ENCODE results near the gene ACP2. TPM values are rescaled to one million over a fixed set of nuclear protein-coding genes. Genes with fewer than 3 reads are reported as not detected.

ACP2 gene
- total RNA-seq, 1 donor from 2014 or later = 24.5 TPM

DNA sequence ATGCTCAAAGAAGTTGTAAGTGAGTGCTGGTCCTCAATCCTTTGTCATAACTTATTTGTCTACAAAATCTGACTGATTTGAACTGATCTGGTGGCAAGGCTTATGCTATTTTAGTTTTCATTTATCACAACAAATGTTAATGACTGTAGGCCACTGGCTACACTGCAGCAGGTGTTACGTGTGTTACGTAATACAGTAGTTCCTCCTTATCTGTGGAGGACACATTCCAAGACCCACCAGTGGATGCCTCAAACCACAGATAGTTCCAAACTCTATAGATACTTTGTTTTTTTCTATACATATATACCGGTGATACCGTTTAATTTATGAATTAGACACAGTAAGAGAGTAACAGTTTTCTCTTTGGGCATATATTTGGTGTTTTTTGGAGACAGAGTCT is 28.3 kb upstream of the ACP2 start:
- no peaks in the 10 kb centered on the region for H3K27me3 Mint-ChIP-seq (ENCODE audit: low read depth)
- intact Hi-C loops (cut with micrococcal nuclease) = loop anchor here (10.0 kb wide), 1 partner anchor 572 kb away; the partner anchor contains the start of genes ARHGAP1 and ZNF408
- H3K4me1 Mint-ChIP-seq (ENCODE audit: low read depth) = peaks cover 12% of the 10 kb centered on the region
- no peak overlapping the region for H3K4me3 Mint-ChIP-seq (ENCODE audit: low read depth)
- H3K27ac Mint-ChIP-seq = no peak overlapping the region
- peaks cover 74% of the 10 kb centered on the region for H3K36me3 Mint-ChIP-seq (ENCODE audit: low read depth)
- no peaks in the 10 kb centered on the region for H3K9me3 Mint-ChIP-seq
- no peak for DNase-seq (ENCODE audit: low spot score)

DNA sequence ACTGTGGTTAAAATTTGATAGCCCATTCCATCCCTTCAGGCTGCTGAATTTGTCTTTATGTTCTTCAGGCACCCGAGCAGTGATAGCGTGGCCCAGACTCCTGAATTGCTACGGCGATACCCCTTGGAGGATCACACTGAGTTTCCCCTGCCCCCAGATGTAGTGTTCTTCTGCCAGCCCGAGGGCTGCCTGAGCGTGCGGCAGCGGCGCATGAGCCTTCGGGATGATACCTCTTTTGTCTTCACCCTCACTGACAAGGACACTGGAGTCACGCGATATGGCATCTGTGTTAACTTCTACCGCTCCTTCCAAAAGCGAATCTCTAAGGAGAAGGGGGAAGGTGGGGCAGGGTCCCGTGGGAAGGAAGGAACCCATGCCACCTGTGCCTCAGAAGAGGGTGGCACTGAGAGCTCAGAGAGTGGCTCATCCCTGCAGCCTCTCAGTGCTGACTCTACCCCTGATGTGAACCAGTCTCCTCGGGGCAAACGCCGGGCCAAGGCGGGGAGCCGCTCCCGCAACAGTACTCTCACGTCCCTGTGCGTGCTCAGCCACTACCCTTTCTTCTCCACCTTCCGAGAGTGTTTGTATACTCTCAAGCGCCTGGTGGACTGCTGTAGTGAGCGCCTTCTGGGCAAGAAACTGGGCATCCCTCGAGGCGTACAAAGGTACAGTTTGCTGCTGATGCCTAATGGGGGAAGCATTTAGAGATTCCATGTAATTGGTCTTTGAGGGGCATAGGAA is 26.1 kb upstream of the ACP2 start:
- Mint-ChIP-seq H3K36me3 (ENCODE audit: low read depth) (peaks cover 59% of the 10 kb centered on the region), H3K9me3 (no peaks in the 10 kb centered on the region), H3K27me3 (ENCODE audit: low read depth) (no peaks in the 10 kb centered on the region), H3K4me1 (ENCODE audit: low read depth) (peaks cover 26% of the 10 kb centered on the region), H3K4me3 (ENCODE audit: low read depth) (no peak overlapping the region), H3K27ac (no peak overlapping the region)
- no peak for DNase-seq (ENCODE audit: low spot score)
- intact Hi-C loops (cut with micrococcal nuclease) = loop anchor here (5.0 to 10.0 kb wide), 2 partner anchors 133 to 570 kb away; partner anchors contain the start of genes ARHGAP1, SLC39A13 and ZNF408

DNA sequence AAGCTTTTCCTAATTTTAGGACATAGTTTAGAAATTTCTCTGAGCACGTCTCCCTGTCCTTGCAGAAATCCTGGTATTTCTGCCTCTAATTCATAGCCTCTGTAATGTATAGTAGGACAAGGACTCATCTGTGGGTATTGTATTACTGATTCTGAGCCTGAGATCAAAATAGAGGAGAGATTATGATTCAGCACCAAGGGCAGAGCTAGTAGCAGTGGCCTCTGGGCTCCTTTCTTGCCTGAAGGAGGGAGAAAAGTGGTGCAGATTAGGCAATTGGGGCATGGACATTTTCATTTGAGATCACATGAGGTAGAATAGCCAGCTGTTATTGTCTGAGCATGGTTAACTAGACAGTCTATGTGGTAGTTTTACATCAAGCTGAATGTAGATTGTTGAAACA is 24.1 kb upstream of the ACP2 start:
- H3K4me3 Mint-ChIP-seq (ENCODE audit: low read depth) = no peak overlapping the region
- H3K27me3 Mint-ChIP-seq (ENCODE audit: low read depth) = no peaks in the 10 kb centered on the region
- intact Hi-C loops (cut with micrococcal nuclease) = loop anchor here (5.0 to 10.0 kb wide), 2 partner anchors 135 to 568 kb away; partner anchors contain the start of genes ARHGAP1, SLC39A13 and ZNF408
- H3K27ac Mint-ChIP-seq = no peak overlapping the region
- no peak for DNase-seq (ENCODE audit: low spot score)
- peaks cover 40% of the 10 kb centered on the region for H3K4me1 Mint-ChIP-seq (ENCODE audit: low read depth)
- H3K9me3 Mint-ChIP-seq = no peaks in the 10 kb centered on the region
- H3K36me3 Mint-ChIP-seq (ENCODE audit: low read depth) = peaks cover 50% of the 10 kb centered on the region

DNA sequence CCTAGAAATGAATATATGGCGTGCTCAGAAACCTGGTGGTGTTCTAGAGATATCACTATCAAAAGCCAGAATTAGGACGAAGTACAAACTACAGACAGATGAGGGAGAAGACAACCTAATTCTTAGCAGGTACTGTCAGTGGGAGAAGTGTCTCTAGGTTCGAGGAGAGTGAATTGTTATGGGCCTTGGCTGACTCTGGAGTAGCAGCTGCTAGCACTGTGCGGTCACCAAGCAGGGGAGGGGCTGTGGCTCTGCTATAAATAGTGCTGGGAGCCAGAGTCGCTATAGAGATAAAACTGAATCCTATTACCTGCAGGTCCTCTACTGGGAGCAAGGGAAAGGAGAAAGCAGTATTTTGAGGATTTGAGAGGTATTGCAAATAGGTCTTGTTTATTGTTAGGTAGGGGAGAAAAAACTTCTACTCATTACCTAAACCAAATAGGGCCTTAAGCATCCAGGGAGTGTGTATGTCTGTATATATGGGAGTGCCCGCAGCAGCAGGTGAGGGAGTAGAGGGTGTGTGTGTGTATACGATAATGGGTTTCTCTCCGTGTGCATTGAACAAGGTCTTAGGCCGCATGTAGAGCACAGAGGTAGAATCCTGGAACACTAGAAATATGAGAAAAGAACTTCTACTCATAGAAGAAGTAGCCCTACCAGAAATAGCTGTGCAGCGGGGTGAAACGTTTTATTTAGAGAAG is 23.5 kb upstream of the ACP2 start:
- Mint-ChIP-seq H3K4me3 (ENCODE audit: low read depth) (peak overlapping the region; percentile 85), H3K4me1 (ENCODE audit: low read depth) (peaks cover 40% of the 10 kb centered on the region), H3K27me3 (ENCODE audit: low read depth) (no peaks in the 10 kb centered on the region), H3K27ac (peak overlapping the region; percentile 87), H3K36me3 (ENCODE audit: low read depth) (peaks cover 50% of the 10 kb centered on the region), H3K9me3 (no peaks in the 10 kb centered on the region)
- intact Hi-C loops (cut with micrococcal nuclease) = loop anchor here (5.0 to 10.0 kb wide), 2 partner anchors 135 to 567 kb away; partner anchors contain the start of genes ARHGAP1, SLC39A13 and ZNF408
- DNase-seq (ENCODE audit: low spot score) = no peak

DNA sequence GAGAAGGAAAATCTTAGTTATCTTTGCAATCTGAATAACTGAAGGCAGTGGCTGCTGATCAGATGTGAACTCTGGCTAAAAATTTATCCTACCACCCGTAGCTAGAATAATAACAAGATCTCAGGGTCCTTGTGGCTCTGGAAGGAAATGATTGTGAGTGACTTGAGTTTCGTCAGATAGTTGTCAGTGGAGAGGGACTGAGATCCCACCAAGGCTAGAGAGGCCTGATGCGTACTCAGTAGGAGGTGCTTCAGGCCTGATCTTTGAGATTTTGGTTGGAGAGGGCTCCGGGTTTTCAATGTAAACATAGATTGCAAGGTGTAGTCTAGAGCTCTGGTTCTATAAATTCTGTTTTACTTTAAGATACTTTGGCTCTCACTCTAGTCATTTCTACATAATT is 22.7 kb upstream of the ACP2 start:
- intact Hi-C loops (cut with micrococcal nuclease) = loop anchor here (5.0 to 10.0 kb wide), 2 partner anchors 136 to 567 kb away; partner anchors contain the start of genes ARHGAP1, SLC39A13 and ZNF408
- DNase-seq (ENCODE audit: low spot score) = no peak
- peaks cover 40% of the 10 kb centered on the region for H3K4me1 Mint-ChIP-seq (ENCODE audit: low read depth)

DNA sequence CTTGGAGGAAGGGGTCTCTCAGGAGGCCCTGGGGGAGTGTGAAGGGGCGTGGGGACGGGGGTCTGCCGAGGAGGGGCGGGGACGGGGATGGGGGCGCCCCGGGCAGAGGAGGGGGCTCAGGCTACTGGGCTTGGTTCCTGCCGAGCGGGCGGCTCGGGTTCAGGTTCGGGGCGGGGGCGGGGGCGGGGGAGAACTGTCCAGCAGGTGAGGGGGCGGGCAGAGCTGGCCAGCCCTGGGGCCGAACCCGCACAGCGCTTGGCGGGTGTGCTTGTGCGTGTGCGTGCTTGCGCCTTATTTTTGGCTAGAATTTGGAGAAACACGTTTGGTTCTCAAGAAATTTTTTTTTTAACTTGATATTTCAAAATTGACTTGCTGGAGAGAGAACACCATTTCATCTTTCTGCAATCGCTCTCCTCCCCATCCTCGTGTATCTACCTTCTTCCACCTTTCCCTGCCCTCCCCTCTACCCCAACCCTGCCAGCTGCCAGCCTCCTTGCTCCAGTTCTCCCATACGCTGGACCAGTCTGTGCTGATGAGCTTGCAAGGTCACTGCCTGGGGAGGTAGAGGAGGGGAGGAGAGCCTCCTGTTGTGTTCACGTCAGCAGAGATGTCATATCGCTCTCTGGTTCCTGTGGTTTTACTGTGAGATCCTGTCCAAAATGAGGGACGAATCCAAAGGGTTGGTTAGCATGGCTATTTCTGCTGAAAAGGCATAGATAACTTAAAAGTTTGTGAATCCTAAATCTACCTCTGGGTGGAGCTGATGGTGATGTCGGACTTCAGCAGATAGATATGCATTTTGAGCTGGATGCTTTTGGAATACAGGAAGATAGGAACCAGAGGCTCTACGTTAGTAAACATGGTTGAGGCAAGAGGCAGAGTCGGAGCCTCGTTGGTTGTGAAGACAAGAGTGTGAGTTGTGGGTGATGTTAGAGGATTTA is 22.0 kb upstream of the ACP2 start:
- Mint-ChIP-seq H3K27ac (peak overlapping the region; percentile 87), H3K4me3 (ENCODE audit: low read depth) (peak overlapping the region; percentile 85), H3K9me3 (no peaks in the 10 kb centered on the region), H3K36me3 (ENCODE audit: low read depth) (peaks cover 36% of the 10 kb centered on the region), H3K27me3 (ENCODE audit: low read depth) (no peaks in the 10 kb centered on the region), H3K4me1 (ENCODE audit: low read depth) (peaks cover 42% of the 10 kb centered on the region)
- intact Hi-C loops (cut with micrococcal nuclease) = loop anchor here (5.0 to 10.0 kb wide), 2 partner anchors 137 to 566 kb away; partner anchors contain the start of genes ARHGAP1, SLC39A13 and ZNF408
- peak; percentile 29 for DNase-seq (ENCODE audit: low spot score)

More for the DNA sequence above, 22.7 kb upstream of the ACP2 start:
- Mint-ChIP-seq H3K4me3 (ENCODE audit: low read depth) (peak overlapping the region; percentile 85), H3K9me3 (no peaks in the 10 kb centered on the region), H3K36me3 (ENCODE audit: low read depth) (peaks cover 43% of the 10 kb centered on the region), H3K27ac (peak overlapping the region; percentile 87), H3K27me3 (ENCODE audit: low read depth) (no peaks in the 10 kb centered on the region)

DNA sequence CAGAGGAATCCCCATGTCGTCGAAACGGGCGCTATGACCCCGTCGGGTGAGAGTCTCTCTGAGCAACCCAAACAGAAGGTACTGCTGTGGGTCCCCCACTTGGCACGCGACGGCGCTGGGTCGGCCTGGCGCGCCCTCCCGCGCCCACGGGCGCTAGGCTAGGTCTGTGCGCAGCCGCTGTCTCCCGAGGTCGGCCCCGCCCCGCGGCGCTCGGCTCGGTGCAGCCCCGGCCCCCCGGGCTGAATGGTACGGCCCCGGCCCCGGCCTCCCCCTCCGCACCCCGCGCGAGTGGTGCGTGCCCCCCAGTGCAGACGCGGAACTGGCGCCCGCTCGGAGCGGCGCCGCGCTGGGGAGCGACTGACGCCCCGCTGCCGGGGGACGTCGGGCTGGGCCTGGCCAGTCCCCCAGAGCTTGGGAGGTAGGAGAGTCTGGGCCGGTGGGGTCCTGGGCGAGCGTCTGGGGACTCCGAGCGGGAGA is 21.3 kb upstream of the ACP2 start, which contains the start of gene MADD:
Gene MADD (plus strand): TSS at position 305 of the 477 bp plus-strand sequence.
- no peaks in the 10 kb centered on the region for H3K9me3 Mint-ChIP-seq
- intact Hi-C loops (cut with micrococcal nuclease) = loop anchor here (1.0 to 10.0 kb wide), 8 partner anchors 22 to 737 kb away; partner anchors contain the start of genes ACP2, ARHGAP1, DDB2 and FNBP4
- peak within 1 kb of the TSS; percentile 85 for H3K4me3 Mint-ChIP-seq (ENCODE audit: low read depth)
- peaks cover 48% of the 10 kb centered on the region for H3K4me1 Mint-ChIP-seq (ENCODE audit: low read depth)
- H3K27ac Mint-ChIP-seq = peak within 1 kb of the TSS; percentile 97
- H3K36me3 Mint-ChIP-seq (ENCODE audit: low read depth) = peaks cover 30% of the 10 kb centered on the region
- H3K27me3 Mint-ChIP-seq (ENCODE audit: low read depth) = no peaks in the 10 kb centered on the region
- DNase-seq (ENCODE audit: low spot score) = peak; percentile 86

DNA sequence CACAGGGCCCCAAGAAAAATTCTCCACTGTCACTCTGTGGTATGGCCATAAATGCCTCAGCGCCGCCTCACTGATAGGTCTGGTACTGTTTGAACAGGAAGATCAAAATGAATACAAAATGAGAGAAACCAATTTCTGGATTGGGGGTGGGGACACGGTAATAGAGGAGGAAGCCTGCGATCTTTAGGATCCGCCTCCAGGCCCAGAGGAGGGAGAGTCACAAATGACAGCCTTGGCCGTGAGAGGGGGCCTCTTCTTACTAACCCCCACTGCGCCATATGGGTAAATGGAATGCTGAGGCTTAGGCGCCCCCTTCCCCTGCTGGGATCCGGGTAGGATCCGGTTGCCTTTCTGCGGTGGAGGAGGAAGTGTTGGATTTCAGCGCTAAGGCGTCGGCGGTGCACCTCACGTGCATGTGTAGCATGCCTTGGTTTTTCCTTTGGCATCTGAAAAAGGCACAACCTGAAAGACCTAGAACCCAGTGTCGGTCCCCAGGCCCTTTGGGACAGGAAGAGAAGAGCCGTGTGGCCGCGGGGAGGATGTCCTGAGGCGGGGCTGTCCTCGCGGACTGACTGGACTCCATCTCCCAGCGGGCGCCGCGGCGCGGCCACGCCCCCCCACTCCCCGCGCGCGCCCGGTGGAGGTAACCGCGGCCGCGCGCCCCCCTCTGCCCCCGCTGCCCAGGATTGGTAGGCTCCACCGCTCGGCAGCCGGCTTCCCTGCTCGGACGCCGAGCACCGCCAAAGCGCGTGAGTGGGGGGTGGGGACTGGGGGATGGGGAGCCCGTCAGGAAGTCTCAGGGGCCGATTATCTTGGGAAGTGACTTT is 20.6 kb upstream of the ACP2 start:
- Mint-ChIP-seq H3K27ac (peak overlapping the region; percentile 97), H3K9me3 (no peaks in the 10 kb centered on the region), H3K4me1 (ENCODE audit: low read depth) (peaks cover 53% of the 10 kb centered on the region), H3K27me3 (ENCODE audit: low read depth) (no peaks in the 10 kb centered on the region), H3K4me3 (ENCODE audit: low read depth) (peak overlapping the region; percentile 84), H3K36me3 (ENCODE audit: low read depth) (peaks cover 23% of the 10 kb centered on the region)
- intact Hi-C loops (cut with micrococcal nuclease) = loop anchor here (1.0 to 5.0 kb wide), 6 partner anchors 21 to 738 kb away; partner anchors contain the start of genes ACP2, DDB2, FNBP4 and PSMC3
- DNase-seq (ENCODE audit: low spot score) = peak; percentile 80

DNA sequence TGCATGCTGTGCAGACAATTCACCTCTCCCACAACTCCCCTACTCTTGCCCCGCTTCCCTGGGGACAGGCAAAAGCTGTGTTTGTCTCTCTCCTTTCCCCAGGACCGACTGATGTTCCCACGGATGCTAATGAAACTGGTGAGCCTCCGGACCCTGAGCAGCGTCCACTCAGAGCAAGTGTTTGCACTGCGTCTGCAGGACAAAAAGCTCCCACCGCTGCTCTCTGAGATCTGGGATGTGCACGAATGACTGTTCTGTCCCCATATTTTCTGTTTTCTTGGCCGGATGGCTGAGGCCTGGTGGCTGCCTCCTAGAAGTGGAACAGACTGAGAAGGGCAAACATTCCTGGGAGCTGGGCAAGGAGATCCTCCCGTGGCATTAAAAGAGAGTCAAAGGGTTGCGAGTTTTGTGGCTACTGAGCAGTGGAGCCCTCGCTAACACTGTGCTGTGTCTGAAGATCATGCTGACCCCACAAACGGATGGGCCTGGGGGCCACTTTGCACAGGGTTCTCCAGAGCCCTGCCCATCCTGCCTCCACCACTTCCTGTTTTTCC is 19.9 kb upstream of the ACP2 start:
- no peaks in the 10 kb centered on the region for H3K27me3 Mint-ChIP-seq (ENCODE audit: low read depth)
- intact Hi-C loops (cut with micrococcal nuclease) = loop anchor here (1.0 to 5.0 kb wide), 6 partner anchors 20 to 739 kb away; partner anchors contain the start of genes ACP2, DDB2, FNBP4 and PSMC3
- H3K36me3 Mint-ChIP-seq (ENCODE audit: low read depth) = peaks cover 17% of the 10 kb centered on the region
- peak overlapping the region; percentile 97 for H3K27ac Mint-ChIP-seq
- DNase-seq (ENCODE audit: low spot score) = no peak
- H3K4me1 Mint-ChIP-seq (ENCODE audit: low read depth) = peaks cover 53% of the 10 kb centered on the region
- peak overlapping the region; percentile 84 for H3K4me3 Mint-ChIP-seq (ENCODE audit: low read depth)
- H3K9me3 Mint-ChIP-seq = no peaks in the 10 kb centered on the region

DNA sequence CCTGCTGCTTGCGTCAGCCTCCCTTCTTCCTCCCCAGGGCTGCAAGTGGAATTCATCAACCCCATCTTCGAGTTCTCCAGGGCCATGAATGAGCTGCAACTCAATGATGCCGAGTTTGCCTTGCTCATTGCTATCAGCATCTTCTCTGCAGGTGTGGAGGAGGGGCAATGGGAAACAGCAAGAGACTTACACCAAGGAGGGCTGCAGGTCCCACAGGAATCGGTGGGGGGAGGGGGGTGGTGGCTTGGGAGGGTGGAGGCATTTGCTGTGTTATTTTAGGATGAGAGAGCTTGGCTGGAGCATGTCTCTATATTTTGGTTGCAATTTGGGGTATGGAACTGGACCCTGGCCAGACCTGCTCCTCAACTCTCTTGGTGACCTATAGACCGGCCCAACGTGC is 19.3 kb upstream of the ACP2 start:
- peaks cover 51% of the 10 kb centered on the region for H3K4me1 Mint-ChIP-seq (ENCODE audit: low read depth)
- H3K36me3 Mint-ChIP-seq (ENCODE audit: low read depth) = peaks cover 14% of the 10 kb centered on the region
- DNase-seq (ENCODE audit: low spot score) = no peak
- H3K27me3 Mint-ChIP-seq (ENCODE audit: low read depth) = no peaks in the 10 kb centered on the region
- H3K4me3 Mint-ChIP-seq (ENCODE audit: low read depth) = peak overlapping the region; percentile 84
- H3K27ac Mint-ChIP-seq = peak overlapping the region; percentile 97
- H3K9me3 Mint-ChIP-seq = no peaks in the 10 kb centered on the region
- intact Hi-C loops (cut with micrococcal nuclease) = loop anchor here (5.0 kb wide), 1 partner anchor 739 kb away; no protein-coding TSS in a partner anchor

DNA sequence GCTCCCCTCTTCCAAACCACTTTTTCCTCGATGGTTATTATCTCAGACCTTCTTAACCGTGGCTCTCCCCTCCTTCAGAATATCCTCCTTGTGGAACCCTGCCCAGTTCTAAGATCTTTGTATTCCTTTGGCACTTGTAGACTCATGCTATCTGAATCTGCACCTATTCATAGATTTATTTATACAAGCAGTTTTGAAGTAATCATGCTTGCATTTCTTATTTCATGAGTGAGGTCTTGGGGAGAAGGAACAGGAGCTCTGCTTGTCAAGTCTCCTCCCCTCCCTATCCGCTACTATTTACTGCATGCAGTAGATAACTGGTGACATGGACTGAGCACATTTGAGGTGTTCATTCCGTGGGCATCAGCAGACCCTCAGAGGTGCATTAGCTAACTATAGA is 15.9 kb upstream of the ACP2 start:
- no peaks in the 10 kb centered on the region for H3K27me3 Mint-ChIP-seq (ENCODE audit: low read depth)

More for the DNA sequence above, 15.9 kb upstream of the ACP2 start:
- H3K36me3 Mint-ChIP-seq (ENCODE audit: low read depth) = peaks cover 7% of the 10 kb centered on the region
- peak overlapping the region; percentile 76 for H3K27ac Mint-ChIP-seq
- H3K4me3 Mint-ChIP-seq (ENCODE audit: low read depth) = no peak overlapping the region
- H3K9me3 Mint-ChIP-seq = no peaks in the 10 kb centered on the region
- intact Hi-C loops (cut with micrococcal nuclease) = no loop called here
- H3K4me1 Mint-ChIP-seq (ENCODE audit: low read depth) = peaks cover 28% of the 10 kb centered on the region
- DNase-seq (ENCODE audit: low spot score) = no peak
